H7 (cell line): Measurements from ENCODE around the gene CROCC. TPM values are rescaled to one million over a fixed set of nuclear protein-coding genes. Genes with fewer than 3 reads are reported as not detected.
"Not testable (repeated sequence)": the region's sequence is repeated elsewhere in the genome, so short reads cannot be mapped to it uniquely, and the experiment has no call there.

Source experiments
- DNase-seq: peaks from one replicate; pipeline ENCODE4 v3.0.0; 2012
- H3K27me3 ChIP-seq: 2 replicates; pipeline ENCODE4 v1.6.0; 2011; ENCODE audit warnings: mild to moderate bottlenecking, low read length; ENCODE audit not compliant: control insufficient read depth, insufficient read depth
- H3K36me3 ChIP-seq: replicated peaks from 2 replicates; pipeline ENCODE4 v1.5.1; 2011; ENCODE audit warnings: low read length; ENCODE audit not compliant: control insufficient read depth, insufficient read depth
- H3K4me3 ChIP-seq: 2 replicates; pipeline ENCODE4 v1.5.1; 2011; ENCODE audit warnings: low read depth, mild to moderate bottlenecking, control low read depth, low read length, moderate library complexity; ENCODE audit not compliant: insufficient read depth
- total RNA-seq: library from RNA; depleted of rRNA; stranded (reverse); fragments of >200 nt; shearing (Covaris generic); gene quantifications from 2 replicates; pipeline ENCODE4 v1.2.3, GENCODE V29; 2014

Gene CROCC
- total RNA-seq, 1 experiment from 2014 or later = 59.5 TPM

- DNase-seq, H3K36me3 ChIP-seq, H3K4me3 ChIP-seq, H3K27me3 ChIP-seq: not testable (repeated sequence)
Measured at GRCh38 chr1:16893796-16894195, 27.9 kb upstream of the CROCC start.

- not testable (repeated sequence) for H3K4me3 ChIP-seq, DNase-seq, H3K36me3 ChIP-seq, H3K27me3 ChIP-seq
Measured at GRCh38 chr1:16894338-16894737, 27.4 kb upstream of the CROCC start.

- H3K36me3 ChIP-seq, H3K27me3 ChIP-seq, DNase-seq: not testable (repeated sequence)
- H3K4me3 ChIP-seq = peak overlapping the region; percentile 15
Measured at GRCh38 chr1:16895233-16895597, 26.5 kb upstream of the CROCC start.

GRCh38 chr1:16895598-16896315 lies 26.0 kb upstream of the CROCC start, which contains the start of gene RNU1-2:
TSS of gene RNU1-2 (plus strand) at chr1:16895980.
- H3K27me3 ChIP-seq, H3K36me3 ChIP-seq: not testable (repeated sequence)
- peak within 1 kb of the TSS; percentile 47 for H3K4me3 ChIP-seq
- peak; percentile 61 for DNase-seq

GRCh38 chr1:16896316-16897055 lies 25.2 kb upstream of the CROCC start:
- H3K36me3 ChIP-seq, H3K27me3 ChIP-seq: not testable (repeated sequence)
- DNase-seq = peak; percentile 26
- peak overlapping the region; percentile 47 for H3K4me3 ChIP-seq

- not testable (repeated sequence) for H3K27me3 ChIP-seq, DNase-seq, H3K36me3 ChIP-seq, H3K4me3 ChIP-seq
Measured at GRCh38 chr1:16897653-16898052, 24.1 kb upstream of the CROCC start.

- not testable (repeated sequence) for H3K4me3 ChIP-seq, H3K27me3 ChIP-seq, DNase-seq, H3K36me3 ChIP-seq
Measured at GRCh38 chr1:16898298-16898697, 23.4 kb upstream of the CROCC start.

- not testable (repeated sequence) for DNase-seq, H3K4me3 ChIP-seq, H3K36me3 ChIP-seq, H3K27me3 ChIP-seq
Measured at GRCh38 chr1:16899020-16899419, 22.7 kb upstream of the CROCC start.

GRCh38 chr1:16900751-16901150 lies 21.0 kb upstream of the CROCC start:
- Histone ChIP-seq H3K27me3 (no peaks in the 10 kb centered on the region), H3K36me3 (no peaks in the 10 kb centered on the region), H3K4me3 (no peak overlapping the region)
- DNase-seq = no peak

- not testable (repeated sequence) for H3K27me3 ChIP-seq, H3K4me3 ChIP-seq, DNase-seq, H3K36me3 ChIP-seq
Measured at GRCh38 chr1:16901371-16901770, 20.4 kb upstream of the CROCC start.

GRCh38 chr1:16903054-16903453 lies 18.7 kb upstream of the CROCC start:
- DNase-seq = no peak
- Histone ChIP-seq H3K27me3 (no peaks in the 10 kb centered on the region), H3K4me3 (no peak overlapping the region), H3K36me3 (no peaks in the 10 kb centered on the region)

GRCh38 chr1:16903458-16903796 lies 18.3 kb upstream of the CROCC start:
- Histone ChIP-seq H3K36me3 (no peaks in the 10 kb centered on the region), H3K27me3 (no peaks in the 10 kb centered on the region), H3K4me3 (peak overlapping the region; percentile 51; the same call in 1 of the 2 replicates)
- no peak for DNase-seq

GRCh38 chr1:16904560-16905109 lies 17.1 kb upstream of the CROCC start:
- Histone ChIP-seq H3K36me3 (no peaks in the 10 kb centered on the region), H3K4me3 (peak overlapping the region; percentile 51), H3K27me3 (no peaks in the 10 kb centered on the region)
- DNase-seq = peak; percentile 98

GRCh38 chr1:16905110-16905867 lies 16.4 kb upstream of the CROCC start:
- H3K4me3 ChIP-seq = peak overlapping the region; percentile 30; the same call in 1 of the 2 replicates
- H3K27me3 ChIP-seq = no peaks in the 10 kb centered on the region
- no peaks in the 10 kb centered on the region for H3K36me3 ChIP-seq
- DNase-seq = peak; percentile 67
